ENCODE results near the gene CADM1.

The CADM1 gene

GRCh38 chr11:115418626-115419025 is 85.6 kb downstream of the CADM1 start:
- no peak overlapping the region for H2AFZ ChIP-seq (ENCODE audit: low read length)
- no peaks in the 10 kb centered on the region for H3K9me3 ChIP-seq (replicated peaks; ENCODE audit: insufficient read depth, low read length)
- DNase-seq = no peak
- H3K27ac ChIP-seq (ENCODE audit: low read length) = peak overlapping the region; percentile 2; the same call in 1 of the 2 replicates
- H3K79me2 ChIP-seq (ENCODE audit: low read length) = peaks cover 96% of the 10 kb centered on the region
- H3F3A ChIP-seq (ENCODE audit: insufficient read depth, low read length) = peaks cover 3% of the 10 kb centered on the region; the same call in 1 of the 2 replicates
- no peak overlapping the region for H3K9ac ChIP-seq (ENCODE audit: low read length)
- no peak overlapping the region for H3K4me3 ChIP-seq (ENCODE audit: low read length)
- H3K27me3 ChIP-seq (replicated peaks; ENCODE audit: insufficient read depth, low read length) = no peaks in the 10 kb centered on the region
- TF ChIP-seq CTCF (IDR thresholded peaks at IDR 0.05; ENCODE audit: low read length) = no peak
- no peak for TF ChIP-seq EZH2phosphoT487 (IDR thresholded peaks at IDR 0.05; ENCODE audit: low read length)
- no peak for TF ChIP-seq EZH2 (optimal IDR thresholded peaks at IDR 0.05; ENCODE audit: low read depth, low read length)
- 0 out of 2 replicates have a peak, but pooled peaks cover 3% of the 10 kb centered on the region for H3K4me1 ChIP-seq (ENCODE audit: low read length)
- no peaks in the 10 kb centered on the region for H3K36me3 ChIP-seq (replicated peaks; ENCODE audit: insufficient read depth, low read length)
- H3K9me2 ChIP-seq (replicated peaks; ENCODE audit: insufficient read depth, low read length) = no peaks in the 10 kb centered on the region
- no peaks in the 10 kb centered on the region for H4K20me1 ChIP-seq (ENCODE audit: insufficient read depth, low read length)
- peak overlapping the region; percentile 5; the same call in 1 of the 2 replicates for H3K4me2 ChIP-seq (ENCODE audit: low read depth, low read length)

- no peak for TF ChIP-seq EZH2phosphoT487 (IDR thresholded peaks at IDR 0.05; ENCODE audit: low read length)
- no peak overlapping the region for H3K9ac ChIP-seq (ENCODE audit: low read length)
- H3K4me1 ChIP-seq (ENCODE audit: low read length) = 0 out of 2 replicates have a peak, but pooled peaks cover 3% of the 10 kb centered on the region
- no peak overlapping the region for H3K4me3 ChIP-seq (ENCODE audit: low read length)
- no peaks in the 10 kb centered on the region for H4K20me1 ChIP-seq (ENCODE audit: insufficient read depth, low read length)
- no peaks in the 10 kb centered on the region for H3K9me3 ChIP-seq (replicated peaks; ENCODE audit: insufficient read depth, low read length)
- H3K36me3 ChIP-seq (replicated peaks; ENCODE audit: insufficient read depth, low read length) = no peaks in the 10 kb centered on the region
- peaks cover 95% of the 10 kb centered on the region for H3K79me2 ChIP-seq (ENCODE audit: low read length)
- peaks cover 3% of the 10 kb centered on the region; the same call in 1 of the 2 replicates for H3F3A ChIP-seq (ENCODE audit: insufficient read depth, low read length)
- DNase-seq = peak; percentile 52
- H3K9me2 ChIP-seq (replicated peaks; ENCODE audit: insufficient read depth, low read length) = no peaks in the 10 kb centered on the region
- H3K27ac ChIP-seq (ENCODE audit: low read length) = peak overlapping the region; percentile 2; the same call in 1 of the 2 replicates
- no peaks in the 10 kb centered on the region for H3K27me3 ChIP-seq (replicated peaks; ENCODE audit: insufficient read depth, low read length)
- peak overlapping the region; percentile 5; the same call in 1 of the 2 replicates for H3K4me2 ChIP-seq (ENCODE audit: low read depth, low read length)
- no peak overlapping the region for H2AFZ ChIP-seq (ENCODE audit: low read length)
Measured at GRCh38 chr11:115418081-115418480, 86.1 kb downstream of the CADM1 start.

- H4K20me1 ChIP-seq (ENCODE audit: insufficient read depth, low read length) = no peaks in the 10 kb centered on the region
- H3K4me2 ChIP-seq (ENCODE audit: low read depth, low read length) = no peak overlapping the region
- H3K4me3 ChIP-seq (ENCODE audit: low read length) = no peak overlapping the region
- no peak overlapping the region for H2AFZ ChIP-seq (ENCODE audit: low read length)
- H3K9ac ChIP-seq (ENCODE audit: low read length) = no peak overlapping the region
- H3K36me3 ChIP-seq (replicated peaks; ENCODE audit: insufficient read depth, low read length) = no peaks in the 10 kb centered on the region
- peaks cover 9% of the 10 kb centered on the region for H3F3A ChIP-seq (ENCODE audit: insufficient read depth, low read length)
- H3K4me1 ChIP-seq (ENCODE audit: low read length) = peaks cover 19% of the 10 kb centered on the region
- no peaks in the 10 kb centered on the region for H3K9me2 ChIP-seq (replicated peaks; ENCODE audit: insufficient read depth, low read length)
- TF ChIP-seq EZH2 (optimal IDR thresholded peaks at IDR 0.05; ENCODE audit: low read depth, low read length) (no peak), EZH2phosphoT487 (IDR thresholded peaks at IDR 0.05; ENCODE audit: low read length) (no peak), CTCF (IDR thresholded peaks at IDR 0.05; ENCODE audit: low read length) (no peak)
- H3K79me2 ChIP-seq (ENCODE audit: low read length) = peaks cover 87% of the 10 kb centered on the region
- H3K27ac ChIP-seq (ENCODE audit: low read length) = no peak overlapping the region
- DNase-seq = no peak
- no peaks in the 10 kb centered on the region for H3K27me3 ChIP-seq (replicated peaks; ENCODE audit: insufficient read depth, low read length)
- H3K9me3 ChIP-seq (replicated peaks; ENCODE audit: insufficient read depth, low read length) = no peaks in the 10 kb centered on the region
Measured at GRCh38 chr11:115411120-115411519, 93.1 kb downstream of the CADM1 start.

- no peaks in the 10 kb centered on the region for H4K20me1 ChIP-seq (ENCODE audit: insufficient read depth, low read length)
- H3K27ac ChIP-seq (ENCODE audit: low read length) = no peak overlapping the region
- peaks cover 9% of the 10 kb centered on the region for H3F3A ChIP-seq (ENCODE audit: insufficient read depth, low read length)
Measured at GRCh38 chr11:115409691-115410220, 94.5 kb downstream of the CADM1 start.

More at GRCh38 chr11:115409691-115410220, 94.5 kb downstream of the CADM1 start:
- DNase-seq = no peak
- Histone ChIP-seq H3K9me2 (replicated peaks; ENCODE audit: insufficient read depth, low read length) (no peaks in the 10 kb centered on the region), H2AFZ (ENCODE audit: low read length) (no peak overlapping the region), H3K4me1 (ENCODE audit: low read length) (peaks cover 19% of the 10 kb centered on the region), H3K9ac (ENCODE audit: low read length) (no peak overlapping the region), H3K27me3 (replicated peaks; ENCODE audit: insufficient read depth, low read length) (no peaks in the 10 kb centered on the region), H3K79me2 (ENCODE audit: low read length) (peaks cover 87% of the 10 kb centered on the region), H3K4me3 (ENCODE audit: low read length) (no peak overlapping the region), H3K4me2 (ENCODE audit: low read depth, low read length) (no peak overlapping the region), H3K9me3 (replicated peaks; ENCODE audit: insufficient read depth, low read length) (no peaks in the 10 kb centered on the region), H3K36me3 (replicated peaks; ENCODE audit: insufficient read depth, low read length) (no peaks in the 10 kb centered on the region)
- TF ChIP-seq CTCF (IDR thresholded peaks at IDR 0.05; ENCODE audit: low read length) (no peak), EZH2phosphoT487 (IDR thresholded peaks at IDR 0.05; ENCODE audit: low read length) (no peak), EZH2 (optimal IDR thresholded peaks at IDR 0.05; ENCODE audit: low read depth, low read length) (no peak)
